Measurements from ENCODE around the gene ZNFX1.

DNA sequence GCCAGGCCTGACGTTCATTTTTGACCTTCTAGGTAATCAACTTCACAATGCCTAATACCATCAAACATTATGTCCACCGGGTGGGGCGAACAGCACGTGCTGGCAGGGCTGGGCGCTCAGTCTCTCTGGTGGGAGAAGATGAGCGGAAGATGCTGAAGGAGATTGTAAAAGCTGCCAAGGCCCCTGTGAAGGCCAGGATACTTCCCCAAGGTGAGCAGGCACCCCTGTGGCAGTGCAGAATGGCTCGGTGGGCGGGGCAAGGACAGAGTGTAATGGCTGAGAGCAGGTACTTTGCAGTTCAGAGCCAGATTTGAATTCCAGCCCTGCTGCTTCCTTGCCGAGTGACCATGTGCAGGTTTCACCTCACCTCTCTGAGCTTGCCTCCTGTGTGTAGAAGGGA is 41.6 kb downstream of the ZNFX1 start:
- TF ChIP-seq, protein P1, sequence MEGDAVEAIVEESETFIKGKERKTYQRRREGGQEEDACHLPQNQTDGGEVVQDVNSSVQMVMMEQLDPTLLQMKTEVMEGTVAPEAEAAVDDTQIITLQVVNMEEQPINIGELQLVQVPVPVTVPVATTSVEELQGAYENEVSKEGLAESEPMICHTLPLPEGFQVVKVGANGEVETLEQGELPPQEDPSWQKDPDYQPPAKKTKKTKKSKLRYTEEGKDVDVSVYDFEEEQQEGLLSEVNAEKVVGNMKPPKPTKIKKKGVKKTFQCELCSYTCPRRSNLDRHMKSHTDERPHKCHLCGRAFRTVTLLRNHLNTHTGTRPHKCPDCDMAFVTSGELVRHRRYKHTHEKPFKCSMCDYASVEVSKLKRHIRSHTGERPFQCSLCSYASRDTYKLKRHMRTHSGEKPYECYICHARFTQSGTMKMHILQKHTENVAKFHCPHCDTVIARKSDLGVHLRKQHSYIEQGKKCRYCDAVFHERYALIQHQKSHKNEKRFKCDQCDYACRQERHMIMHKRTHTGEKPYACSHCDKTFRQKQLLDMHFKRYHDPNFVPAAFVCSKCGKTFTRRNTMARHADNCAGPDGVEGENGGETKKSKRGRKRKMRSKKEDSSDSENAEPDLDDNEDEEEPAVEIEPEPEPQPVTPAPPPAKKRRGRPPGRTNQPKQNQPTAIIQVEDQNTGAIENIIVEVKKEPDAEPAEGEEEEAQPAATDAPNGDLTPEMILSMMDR (IDR thresholded peaks at IDR 0.05; ENCODE audit: poor library complexity): no peak
- TF ChIP-seq EZH2 (IDR thresholded peaks at IDR 0.05; ENCODE audit: borderline replicate concordance) (no peak), EZH2phosphoT487 (IDR thresholded peaks at IDR 0.05; ENCODE audit: low read depth, severe bottlenecking, unreplicated experiment) (no peak)
